Inflammatory macrophage treated with lipopolysaccharide for 1 hour (primary cell): ENCODE data around the gene SLX9.
"Not testable (repeated sequence)": the region's sequence is repeated elsewhere in the genome, so short reads cannot be mapped to it uniquely, and the experiment has no call there.

ENCODE experiments used
- DNase-seq, 2 donors: peaks; one replicate each; pipeline ENCODE4 v3.0.0-alpha.2; 2020 to 2022

Gene SLX9

DNA sequence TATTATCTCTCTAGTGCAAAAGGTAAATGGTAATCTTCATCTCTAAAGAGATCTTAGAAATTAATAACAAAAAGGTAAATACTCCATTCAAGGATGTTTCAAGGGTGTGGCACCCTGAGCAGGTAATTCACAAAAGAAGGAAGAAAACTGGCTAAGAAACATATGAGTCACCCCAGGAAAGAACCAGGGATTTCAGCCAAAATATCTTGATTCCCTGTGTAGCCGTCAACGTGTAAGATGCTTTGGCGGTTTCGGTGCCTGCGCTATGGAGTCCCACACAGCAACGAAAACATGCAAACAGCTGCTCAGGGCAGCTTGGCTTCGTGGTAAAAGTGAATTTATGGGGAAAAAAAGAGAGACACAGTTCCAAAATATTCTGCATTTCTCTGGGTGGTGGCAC lies 22.9 kb upstream of the SLX9 start:
- no peak for DNase-seq

GRCh38 chr21:44917446-44918106 lies 22.3 kb upstream of the SLX9 start:
- no peak for DNase-seq

- no peak for DNase-seq
Measured at GRCh38 chr21:44918107-44918470, 21.7 kb upstream of the SLX9 start.

DNA sequence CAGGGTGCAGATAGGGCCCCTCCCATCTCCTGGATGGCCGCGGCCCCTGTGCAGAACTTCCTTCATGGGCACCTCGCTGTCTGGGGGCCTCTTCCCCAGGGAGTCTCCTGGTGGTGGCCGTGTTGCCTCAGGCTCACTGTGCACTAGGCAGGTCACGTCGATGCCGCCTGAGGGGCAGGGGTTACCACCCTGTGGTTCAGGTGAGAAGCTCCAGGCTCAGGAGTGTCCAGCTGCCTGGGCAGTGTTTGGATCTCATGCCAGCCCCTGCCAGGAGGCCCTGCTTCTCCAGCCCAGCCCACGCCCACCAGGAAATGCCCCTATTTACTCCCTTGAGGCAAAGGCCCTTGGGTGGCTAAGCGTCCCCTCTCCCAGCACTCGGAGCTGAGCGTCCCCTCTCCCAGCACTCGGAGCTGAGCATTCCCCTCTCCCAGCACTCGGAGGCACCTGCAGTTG lies 21.2 kb upstream of the SLX9 start:
- DNase-seq = no peak

DNA sequence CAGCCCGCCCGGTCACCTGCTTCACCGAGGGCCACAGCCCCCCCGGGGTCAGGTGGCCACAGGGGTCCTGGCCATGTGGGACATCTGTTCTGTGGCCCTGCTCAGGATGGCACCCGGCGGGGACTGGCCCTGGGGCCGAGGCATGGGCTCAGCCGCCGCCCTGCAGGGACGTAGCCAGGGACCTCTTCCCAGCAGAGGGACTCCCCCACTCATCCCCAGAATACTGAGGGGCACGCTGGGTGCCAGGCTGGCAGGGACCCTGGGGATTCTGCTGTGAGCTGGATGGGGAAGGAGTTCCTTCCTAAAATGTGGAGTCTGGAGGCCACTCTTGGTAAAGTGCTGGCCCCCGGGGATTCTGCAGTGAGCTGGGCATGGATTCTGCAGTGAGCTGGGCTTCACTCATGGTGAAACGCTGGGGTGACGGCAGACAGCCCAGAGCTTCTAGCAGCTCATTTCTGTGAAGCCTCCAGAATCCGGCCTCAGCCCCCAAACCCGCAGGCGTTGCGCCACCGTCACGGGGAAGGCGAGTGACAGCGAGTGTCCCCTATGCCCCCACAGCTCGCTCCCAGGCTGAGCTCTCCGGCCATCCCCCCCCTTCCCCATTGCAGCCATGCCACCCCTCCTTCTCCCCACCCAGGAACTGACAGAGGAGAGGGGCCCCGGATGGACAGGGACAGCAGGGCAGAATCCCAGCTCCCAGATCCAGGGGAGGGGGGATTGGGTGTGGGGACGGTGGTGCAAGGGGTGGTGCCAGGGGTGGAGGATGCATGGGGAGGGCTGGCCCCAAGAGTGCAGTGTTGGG lies 20.5 kb upstream of the SLX9 start:
- DNase-seq = peak; percentile 48 to 61

DNA sequence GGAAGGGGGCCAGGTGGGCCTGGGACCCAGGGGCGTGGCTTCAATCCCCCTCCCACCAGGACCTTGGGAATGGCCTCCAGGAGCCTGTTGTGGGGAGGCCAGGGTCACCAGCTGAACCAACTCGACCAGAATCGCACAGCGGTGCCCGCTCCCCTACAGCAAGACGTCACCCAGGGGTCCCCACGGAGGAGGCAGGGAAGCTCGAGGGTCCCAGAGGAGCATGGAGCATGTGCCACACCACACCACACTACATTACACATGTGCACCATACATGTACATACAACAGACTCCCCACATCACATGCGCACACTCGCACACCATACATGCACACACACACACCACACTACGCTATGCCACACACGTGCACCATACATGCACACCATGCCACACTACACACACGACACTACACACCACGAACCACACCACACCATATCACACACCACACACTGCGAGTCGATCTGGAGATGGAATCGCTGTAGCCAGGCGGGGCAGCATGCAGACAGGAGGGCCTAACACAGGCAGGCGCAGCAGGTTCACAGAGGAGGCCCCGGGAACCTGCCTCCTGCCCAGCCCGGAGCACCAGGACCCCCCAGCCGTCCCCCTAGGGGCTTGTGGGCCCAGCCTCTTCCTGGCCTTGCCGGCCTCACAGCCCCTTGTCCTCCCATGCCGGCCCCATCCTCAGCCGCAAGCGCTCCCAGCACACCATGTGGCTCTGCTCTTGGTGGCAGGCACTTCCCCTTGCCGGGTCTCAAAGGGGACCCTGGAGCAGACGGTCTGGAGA lies 19.7 kb upstream of the SLX9 start:
- DNase-seq = no peak

GRCh38 chr21:44920694-44921604 lies 18.9 kb upstream of the SLX9 start, which contains the start of gene ITGB2:
ITGB2 (minus strand) TSS chr21:44920899; CDS start chr21:44910782, 10,117 bp downstream.
- DNase-seq = peak; percentile 67 to 76

DNA sequence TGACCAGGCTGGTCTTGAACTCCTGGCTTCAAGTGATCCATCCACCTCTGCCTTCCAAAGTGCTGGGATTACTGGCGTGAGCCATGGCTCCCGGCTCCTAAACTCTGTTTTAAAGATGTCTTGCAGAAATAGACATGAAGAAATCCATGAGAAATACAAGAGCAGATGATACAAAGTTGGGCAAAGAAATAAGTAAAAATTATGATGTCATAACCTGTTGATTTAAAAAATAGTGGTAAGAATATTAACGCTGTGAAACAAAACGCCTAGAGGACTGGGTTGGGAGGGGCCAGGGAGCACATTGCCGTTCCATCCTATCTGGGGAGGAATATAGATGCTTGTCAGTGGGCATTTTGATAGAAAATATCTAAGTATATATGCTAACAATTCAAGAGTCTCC lies 17.9 kb upstream of the SLX9 start:
- DNase-seq = no peak

GRCh38 chr21:44923480-44924084 lies 16.2 kb upstream of the SLX9 start:
- DNase-seq = peak; percentile 64 to 65

DNA sequence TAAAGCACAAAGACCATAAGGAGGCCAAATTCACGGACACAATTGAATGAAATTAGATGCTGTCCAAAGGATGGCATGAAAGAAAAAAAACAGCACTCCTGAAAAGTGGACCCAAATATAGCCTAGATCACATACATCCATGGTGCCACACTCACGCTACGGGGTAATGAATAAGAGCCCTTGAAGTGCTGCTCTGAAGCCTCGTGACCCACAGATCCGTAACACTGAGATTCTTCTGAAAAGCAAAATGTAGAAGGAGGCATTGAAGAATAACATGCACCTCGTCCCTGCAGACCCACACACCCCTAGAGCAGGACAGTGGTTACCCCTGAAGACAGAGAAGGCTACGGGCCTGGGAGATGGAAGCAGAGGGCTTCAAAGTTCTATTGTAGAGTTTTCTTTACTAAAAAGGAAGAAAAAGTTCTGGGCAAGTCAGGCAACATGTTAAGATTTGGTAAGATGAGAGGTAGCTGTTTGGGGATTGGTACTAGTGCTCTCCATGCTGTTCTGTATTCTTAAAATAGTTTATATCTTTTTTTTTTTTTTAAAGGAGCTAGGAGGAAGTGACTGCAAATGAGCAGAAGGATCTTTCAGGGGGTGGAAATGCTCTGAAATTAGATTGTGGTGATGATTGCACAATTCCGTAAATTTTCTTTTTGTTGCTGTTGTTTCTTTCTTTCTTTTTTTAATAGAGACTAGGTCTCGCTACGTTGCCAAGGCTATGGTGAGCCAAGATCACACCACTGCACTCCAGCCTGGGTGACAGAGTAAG lies 15.0 kb upstream of the SLX9 start:
- peak; percentile 90 to 93 for DNase-seq

DNA sequence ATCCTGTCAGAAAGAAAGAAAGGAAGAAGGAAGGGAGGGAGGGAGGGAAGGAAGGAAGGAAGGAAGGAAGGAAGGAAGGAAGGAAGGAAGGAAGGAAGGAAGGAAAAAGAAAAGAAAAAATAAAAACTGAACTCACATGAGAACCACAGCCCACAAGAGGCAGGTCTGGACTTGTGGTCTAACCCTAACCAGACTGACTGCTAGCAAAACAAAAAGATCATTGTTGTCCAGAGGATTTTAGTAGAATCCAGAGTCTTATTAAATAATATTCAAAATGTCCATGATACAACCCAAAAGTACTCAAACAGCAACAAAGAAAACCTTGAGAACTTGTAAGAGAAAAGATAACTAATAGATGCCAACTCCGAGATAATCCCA lies 14.5 kb upstream of the SLX9 start:
- no peak for DNase-seq

- peak in 1 of 2 donors; percentile 45 for DNase-seq
Measured at GRCh38 chr21:44926331-44927101, 13.3 kb upstream of the SLX9 start.

- DNase-seq = no peak
Measured at GRCh38 chr21:44927259-44927586, 12.6 kb upstream of the SLX9 start.

DNA sequence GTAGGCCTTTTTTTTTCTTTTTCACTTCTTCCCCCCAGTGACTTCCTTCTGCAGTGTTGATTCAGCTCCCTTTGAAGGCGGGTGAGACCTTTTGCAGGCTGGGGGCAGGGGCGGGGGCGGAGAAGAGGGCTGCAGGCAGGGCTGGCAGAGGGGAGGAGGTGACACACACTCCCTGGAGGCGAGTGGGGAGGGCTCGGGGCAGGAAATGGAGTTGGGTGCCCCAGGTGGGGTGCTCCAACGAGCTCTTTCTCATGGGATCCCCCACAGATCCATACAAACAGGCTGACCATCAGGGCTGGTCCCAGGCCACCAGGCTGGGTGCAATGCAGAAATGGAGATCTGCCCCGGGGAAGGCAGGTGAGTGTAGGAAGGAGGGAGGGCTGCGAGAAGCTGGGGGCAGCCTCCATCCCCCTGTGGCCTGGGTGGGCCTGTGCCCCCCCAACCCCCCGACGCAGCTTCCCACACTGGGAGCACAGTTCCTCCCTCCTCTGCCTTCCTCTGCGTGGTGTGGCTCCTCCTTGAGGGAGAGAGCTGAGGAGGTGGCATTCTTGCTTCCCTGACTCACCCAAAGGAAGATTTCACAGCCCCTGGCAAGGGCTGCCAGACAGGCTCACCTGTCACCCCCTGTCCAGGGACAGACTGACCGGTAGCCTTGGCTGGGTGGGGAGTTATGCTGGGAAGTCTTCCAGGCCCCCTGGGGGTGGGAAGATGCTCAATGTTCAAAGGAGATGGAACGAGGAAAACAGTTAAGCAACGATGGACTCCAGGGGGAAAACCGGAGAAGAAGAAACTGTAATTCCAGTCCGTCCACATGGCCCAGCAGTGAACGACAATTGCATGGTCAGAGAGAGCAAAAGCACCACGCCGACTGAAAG lies 12.0 kb upstream of the SLX9 start:
- DNase-seq = peak; percentile 66 to 91

- not testable (repeated sequence) for DNase-seq
Measured at GRCh38 chr21:44928500-44929241, 11.2 kb upstream of the SLX9 start.

DNA sequence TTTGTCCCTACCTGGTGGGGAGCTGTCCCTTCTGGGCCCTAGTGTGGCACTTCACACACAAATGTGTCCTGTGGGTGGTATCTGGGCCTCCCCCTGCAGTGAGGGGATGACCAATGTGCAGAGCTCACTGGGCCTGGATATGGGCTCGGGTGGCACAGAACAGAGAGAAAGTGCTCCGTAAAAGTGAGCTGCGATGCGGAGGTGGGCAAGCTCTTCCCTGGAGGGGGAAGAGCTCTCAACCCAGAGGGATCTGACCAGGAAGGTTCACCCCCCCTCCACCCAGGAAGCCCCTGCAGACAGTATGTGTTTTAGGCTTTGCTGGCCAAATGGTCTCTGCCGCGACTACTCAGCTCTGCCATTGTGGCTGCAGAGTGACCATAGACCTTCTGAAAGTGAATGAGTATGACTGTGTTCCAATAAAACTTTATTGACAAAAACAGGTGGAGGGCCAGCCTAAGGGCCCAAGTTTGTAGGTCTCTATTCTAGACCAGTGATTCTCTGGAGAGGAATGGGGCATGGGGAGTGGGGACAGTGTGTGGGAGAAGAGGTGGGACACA lies 10.5 kb upstream of the SLX9 start:
- DNase-seq = no peak

DNA sequence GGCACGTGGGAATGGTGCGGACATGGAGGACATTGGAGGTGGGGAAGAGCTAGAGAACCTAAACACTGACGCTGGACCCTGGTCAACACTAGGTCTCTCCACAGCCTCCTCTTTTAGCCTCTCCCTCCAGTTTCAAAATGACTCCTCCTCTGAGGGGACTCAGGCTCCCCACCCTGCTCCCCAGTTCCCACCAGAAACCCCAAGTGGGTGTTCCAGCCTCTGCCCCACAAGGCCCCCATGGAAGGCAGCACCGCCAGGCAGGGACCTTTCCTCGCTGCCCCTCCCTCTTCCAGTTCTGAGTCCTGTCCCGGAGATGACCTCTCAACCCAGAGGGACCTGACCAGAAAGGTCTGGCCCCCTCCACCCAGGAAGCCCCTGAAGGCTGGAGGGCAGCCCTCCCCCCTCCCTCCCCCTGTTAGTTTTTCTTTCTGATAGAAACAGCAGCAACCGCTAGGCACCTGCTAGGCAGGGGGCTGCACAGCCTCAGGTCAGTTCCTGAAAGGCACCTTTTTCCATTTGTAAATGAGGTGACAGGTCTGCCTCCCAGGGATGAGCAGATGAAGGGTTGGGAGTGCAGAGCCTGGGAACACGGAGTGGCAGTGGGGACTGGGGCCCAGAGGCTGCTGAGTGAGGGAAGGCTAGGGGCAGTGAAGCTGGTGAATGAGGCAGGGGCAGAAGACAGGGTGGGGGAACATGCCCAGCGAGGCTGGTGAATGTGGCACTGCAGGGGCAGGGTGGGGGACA lies 9.9 kb upstream of the SLX9 start:
- no peak for DNase-seq

- DNase-seq = no peak
Measured at GRCh38 chr21:44930543-44930981, 9.3 kb upstream of the SLX9 start.
